Panc1 (cell line): ENCODE data around the gene MUC2. TPM values are rescaled to one million over a fixed set of nuclear protein-coding genes. Genes with fewer than 3 reads are reported as not detected.

ENCODE experiments used
- ATAC-seq: fragments of 200-7000 bp; cut with Tn5 transposase; 2 replicates; pipeline ENCODE4 v1.9.1; 2020; ENCODE audit warnings: mild to moderate bottlenecking, moderate library complexity
- BruUV-seq: library from RNA; stranded (reverse); fragments of 400-500 nt; replicated peaks from 2 replicates; lab custom pipeline; 2021; lab: Mats Ljungman, UMichigan
- CTCF ChIA-PET: fragments of 300-600 bp; sonication (Branson Sonifier 250); formaldehyde crosslinking; loops from one replicate; lab custom pipeline; 2022; ENCODE audit warnings: antibody characterized with exemption; lab: Charles Lee
- POLR2A ChIA-PET: fragments of 300-600 bp; sonication (Branson Sonifier 250); formaldehyde crosslinking; loops from one replicate; lab custom pipeline; 2022; ENCODE audit warnings: antibody characterized with exemption; lab: Charles Lee
- DNase-seq: peaks from one replicate; pipeline ENCODE4 v3.0.0-alpha.2; 2010; ENCODE audit warnings: low read depth, low spot score
- H3K27ac ChIP-seq: 2 replicates; pipeline ENCODE4 v1.5.1; 2011; ENCODE audit warnings: mild to moderate bottlenecking, low read length, inconsistent platforms
- H3K27me3 ChIP-seq: fragments of 200-500 bp; sonication (Bioruptor generic); 2 replicates; pipeline ENCODE4 v1.6.0; 2014; ENCODE audit warnings: low read length, inconsistent platforms; ENCODE audit not compliant: control insufficient read depth, insufficient read depth
- H3K36me3 ChIP-seq: fragments of 200-500 bp; sonication (Bioruptor generic); 2 replicates; pipeline ENCODE4 v1.5.1; 2014; ENCODE audit warnings: inconsistent platforms, mild to moderate bottlenecking, low read length, moderate library complexity; ENCODE audit not compliant: control insufficient read depth, insufficient read depth
- H3K4me1 ChIP-seq: 2 replicates; pipeline ENCODE4 v1.5.1; 2011; ENCODE audit warnings: inconsistent platforms, mild to moderate bottlenecking, low read length, moderate library complexity; ENCODE audit not compliant: control insufficient read depth, insufficient read depth
- H3K4me3 ChIP-seq, 2 experiments: 2 replicates each; pipeline ENCODE4 v1.5.1; 2011 to 2012; ENCODE audit warnings: low read depth in 2 of 2, low read length in 2 of 2, mild to moderate bottlenecking in 2 of 2, inconsistent platforms in 1 of 2, moderate library complexity in 1 of 2
- H3K9me3 ChIP-seq: fragments of 200-500 bp; sonication (Bioruptor generic); 2 replicates; pipeline ENCODE4 v1.5.1; 2014; ENCODE audit warnings: low read depth, mild to moderate bottlenecking, inconsistent platforms, low read length, moderate library complexity; ENCODE audit not compliant: control insufficient read depth, insufficient read depth
- CTCF ChIP-seq: fragments of 450-650 bp; IDR thresholded peaks from 2 replicates; pipeline ENCODE4 v1.5.1; 2017; ENCODE audit warnings: mild to moderate bottlenecking
- POLR2AphosphoS5 ChIP-seq: IDR thresholded peaks from 2 replicates; pipeline ENCODE4 v1.6.1; 2012; ENCODE audit warnings: mild to moderate bottlenecking, low read depth, low read length, moderate library complexity
- SIN3A ChIP-seq: IDR thresholded peaks from 2 replicates; pipeline ENCODE4 v1.6.1; 2012; ENCODE audit warnings: low read depth, mild to moderate bottlenecking, low read length, moderate library complexity, borderline replicate concordance; ENCODE audit not compliant: insufficient read depth
- TCF7L2 ChIP-seq: IDR thresholded peaks from 2 replicates; pipeline ENCODE4 v1.6.1; 2011; ENCODE audit warnings: mild to moderate bottlenecking, low read depth, low read length, inconsistent platforms
- in situ Hi-C: cut with HindIII; loops from 2 replicates; pipeline ENCODE4 v1.10.0; 2016; ENCODE audit warnings: low sequenced_read_pairs, low pct_unique_long_range_greater_than_20kb
- intact Hi-C: fragments of 100-400 bp; cut with micrococcal nuclease; formaldehyde crosslinking; loops from one replicate; pipeline ENCODE4 v1.10.0; 2022; ENCODE audit not compliant: unreplicated experiment
- total RNA-seq: library from RNA; stranded (reverse); gene quantifications from one replicate; pipeline ENCODE4 v1.2.1, GENCODE V29; 2021; ENCODE audit not compliant: unreplicated experiment
- TF ChIP-seq, protein P1 (sequence below), 2 experiments: IDR thresholded peaks; 2 replicates each; pipeline ENCODE4 v1.6.1; 2011 to 2012; ENCODE audit warnings: low read depth in 2 of 2, control low read depth in 1 of 2, low read length in 1 of 2, mild to moderate bottlenecking in 1 of 2, moderate library complexity in 1 of 2; ENCODE audit not compliant: insufficient read depth in 1 of 2

Gene MUC2
- total RNA-seq, 1 experiment from 2014 or later: 0.08 TPM

GRCh38 chr11:1042626-1043562, 31.8 kb upstream of the MUC2 start:
- no peak for DNase-seq
- Histone ChIP-seq H3K4me1 (peaks cover 18% of the 10 kb centered on the region), H3K27me3 (no peaks in the 10 kb centered on the region), H3K27ac (no peak overlapping the region), H3K9me3 (no peaks in the 10 kb centered on the region), H3K36me3 (no peaks in the 10 kb centered on the region), H3K4me3 (no peak overlapping the region)
- intact Hi-C loops (no loop called here), in situ Hi-C loops (no loop called here)
- BruUV-seq: no TSS peak
- TF ChIP-seq SIN3A: no peak
- TF ChIP-seq POLR2AphosphoS5: no peak
- TF ChIP-seq CTCF: no peak
- TF ChIP-seq, protein P1, sequence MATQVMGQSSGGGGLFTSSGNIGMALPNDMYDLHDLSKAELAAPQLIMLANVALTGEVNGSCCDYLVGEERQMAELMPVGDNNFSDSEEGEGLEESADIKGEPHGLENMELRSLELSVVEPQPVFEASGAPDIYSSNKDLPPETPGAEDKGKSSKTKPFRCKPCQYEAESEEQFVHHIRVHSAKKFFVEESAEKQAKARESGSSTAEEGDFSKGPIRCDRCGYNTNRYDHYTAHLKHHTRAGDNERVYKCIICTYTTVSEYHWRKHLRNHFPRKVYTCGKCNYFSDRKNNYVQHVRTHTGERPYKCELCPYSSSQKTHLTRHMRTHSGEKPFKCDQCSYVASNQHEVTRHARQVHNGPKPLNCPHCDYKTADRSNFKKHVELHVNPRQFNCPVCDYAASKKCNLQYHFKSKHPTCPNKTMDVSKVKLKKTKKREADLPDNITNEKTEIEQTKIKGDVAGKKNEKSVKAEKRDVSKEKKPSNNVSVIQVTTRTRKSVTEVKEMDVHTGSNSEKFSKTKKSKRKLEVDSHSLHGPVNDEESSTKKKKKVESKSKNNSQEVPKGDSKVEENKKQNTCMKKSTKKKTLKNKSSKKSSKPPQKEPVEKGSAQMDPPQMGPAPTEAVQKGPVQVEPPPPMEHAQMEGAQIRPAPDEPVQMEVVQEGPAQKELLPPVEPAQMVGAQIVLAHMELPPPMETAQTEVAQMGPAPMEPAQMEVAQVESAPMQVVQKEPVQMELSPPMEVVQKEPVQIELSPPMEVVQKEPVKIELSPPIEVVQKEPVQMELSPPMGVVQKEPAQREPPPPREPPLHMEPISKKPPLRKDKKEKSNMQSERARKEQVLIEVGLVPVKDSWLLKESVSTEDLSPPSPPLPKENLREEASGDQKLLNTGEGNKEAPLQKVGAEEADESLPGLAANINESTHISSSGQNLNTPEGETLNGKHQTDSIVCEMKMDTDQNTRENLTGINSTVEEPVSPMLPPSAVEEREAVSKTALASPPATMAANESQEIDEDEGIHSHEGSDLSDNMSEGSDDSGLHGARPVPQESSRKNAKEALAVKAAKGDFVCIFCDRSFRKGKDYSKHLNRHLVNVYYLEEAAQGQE (IDR thresholded peaks at IDR 0.05; ENCODE audit: insufficient read depth in 1 of 2, low read depth in 2 of 2, low read length in 1 of 2): no peak
- TF ChIP-seq TCF7L2: no peak
- ChIA-PET CTCF (no interaction called here), POLR2A (no interaction called here)
- no peak for ATAC-seq

DNA sequence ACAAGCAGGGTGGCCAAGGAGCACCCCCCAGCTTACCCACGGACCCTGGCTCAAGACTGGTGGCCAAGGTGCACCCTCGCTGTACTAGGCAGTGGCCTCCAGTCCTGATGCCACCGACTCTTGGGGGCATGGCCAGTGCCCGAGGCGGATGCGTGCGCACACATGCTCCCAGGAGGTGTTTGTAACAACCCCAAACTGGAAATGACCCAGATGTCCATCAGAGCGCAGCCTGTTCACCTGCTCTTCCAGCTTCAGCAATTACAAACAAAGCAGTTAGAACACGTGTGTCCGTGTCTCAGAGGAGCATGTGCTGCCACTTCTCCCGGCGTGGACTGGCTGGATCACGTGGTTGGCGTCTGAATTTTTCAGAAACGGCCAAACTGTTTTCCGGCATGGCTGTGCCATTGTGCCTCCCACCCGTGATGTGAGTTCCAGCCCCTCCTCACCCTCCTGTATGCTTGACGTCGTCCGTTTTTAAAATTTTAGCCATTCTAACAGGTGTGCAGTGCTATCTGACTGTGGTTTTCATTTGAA, 31.0 kb upstream of the MUC2 start:
- no peak overlapping the region for H3K4me3 ChIP-seq
- H3K4me1 ChIP-seq: peaks cover 18% of the 10 kb centered on the region
- in situ Hi-C loops (no loop called here), intact Hi-C loops (no loop called here)
- no peak for ATAC-seq
- H3K9me3 ChIP-seq: no peaks in the 10 kb centered on the region
- no peak for DNase-seq
- H3K27ac ChIP-seq: no peak overlapping the region
- no TSS peak for BruUV-seq
- H3K36me3 ChIP-seq: no peaks in the 10 kb centered on the region
- CTCF ChIA-PET: no interaction called here
- TF ChIP-seq TCF7L2 (no peak), CTCF (no peak), POLR2AphosphoS5 (no peak), SIN3A (no peak)
- TF ChIP-seq, protein P1 (IDR thresholded peaks at IDR 0.05; ENCODE audit: insufficient read depth in 1 of 2, low read depth in 2 of 2, low read length in 1 of 2): no peak
- POLR2A ChIA-PET: no interaction called here
- no peaks in the 10 kb centered on the region for H3K27me3 ChIP-seq
